HG02973 (cell line): Measurements from ENCODE around the gene CNTN5.

Source experiments
- ATAC-seq: cut with Tn5 transposase; IDR thresholded peaks from one replicate; pipeline ENCODE4 v1.9.1; 2021; ENCODE audit warnings: moderate library complexity; ENCODE audit not compliant: unreplicated experiment

CNTN5 gene

DNA sequence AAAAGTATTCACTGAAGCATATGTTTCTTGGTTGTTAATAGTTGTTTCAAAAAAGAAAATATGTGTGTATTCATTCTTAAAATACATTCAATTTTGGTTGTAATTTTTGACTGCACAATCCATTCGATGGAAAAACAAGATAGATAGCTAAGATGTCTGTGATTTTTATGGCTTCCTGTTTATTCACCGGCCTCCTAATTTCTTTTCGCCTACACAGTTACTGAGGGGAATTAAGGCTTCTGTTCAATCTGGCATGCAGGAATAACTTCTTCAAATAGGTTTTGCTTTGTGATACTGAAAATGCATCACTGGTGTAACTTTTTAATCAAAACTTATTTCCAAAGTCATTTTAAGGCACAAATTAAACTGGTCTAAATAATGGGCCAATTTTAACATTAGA lies 1375.5 kb downstream of the CNTN5 start:
- no peak for ATAC-seq

DNA sequence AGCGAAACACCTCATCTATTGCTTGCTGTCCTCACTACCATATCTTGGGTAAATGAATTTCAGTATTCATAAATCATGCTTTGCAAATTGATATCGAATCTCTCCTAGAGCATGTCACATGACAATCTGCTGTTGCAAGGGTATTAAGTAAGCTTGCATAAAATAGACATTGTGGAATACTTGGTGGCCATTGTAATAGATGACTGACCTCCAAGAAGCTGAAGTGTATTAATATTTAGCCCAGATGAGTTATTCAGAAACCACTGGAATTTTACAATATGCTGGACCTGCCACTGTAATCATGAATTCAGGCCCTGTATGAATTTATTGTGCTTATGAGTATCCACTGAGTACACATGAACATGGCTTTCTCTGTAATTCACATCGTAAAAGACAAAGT lies 1376.7 kb downstream of the CNTN5 start:
- no peak for ATAC-seq

DNA sequence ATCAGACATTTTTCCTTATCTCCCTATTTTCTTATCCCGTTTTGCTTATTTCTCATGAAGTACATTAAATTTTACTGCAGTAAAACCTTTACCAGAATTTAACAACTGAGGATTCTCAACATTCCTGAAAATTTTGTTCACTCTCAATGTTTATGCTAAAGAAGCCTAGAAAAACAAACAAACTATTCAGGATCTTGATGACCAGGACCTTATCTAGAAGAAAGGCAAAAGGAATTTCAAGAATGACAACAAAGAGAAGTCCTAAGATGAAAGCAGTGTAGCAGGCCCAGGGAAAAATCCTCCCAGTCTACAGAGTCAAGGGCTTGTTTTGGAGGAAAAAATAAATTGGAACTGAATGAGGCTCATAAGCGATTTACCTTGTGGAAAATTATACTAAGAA lies 1383.1 kb downstream of the CNTN5 start:
- no peak for ATAC-seq

DNA sequence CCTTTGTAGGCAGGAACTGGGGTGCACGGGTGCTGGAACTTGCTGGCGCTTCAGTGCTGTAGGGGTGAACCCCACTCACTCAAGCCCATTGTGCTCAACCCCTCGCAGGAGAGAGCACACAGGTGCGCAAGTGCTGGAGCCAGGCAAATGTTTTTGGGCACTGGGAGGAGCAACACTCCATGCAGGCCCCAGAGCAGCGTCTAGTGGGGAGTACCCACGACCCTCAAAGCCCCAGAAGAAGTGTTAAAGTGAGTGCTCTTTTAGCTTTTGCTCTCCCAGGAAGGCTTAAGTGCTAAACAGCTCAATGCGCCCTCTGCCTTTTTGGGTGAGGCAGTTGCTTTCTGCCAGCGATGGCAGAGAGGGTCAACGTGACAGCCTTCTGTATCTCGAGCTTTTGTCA lies 1384.2 kb downstream of the CNTN5 start:
- ATAC-seq = no peak
